A549 (cell line): ENCODE results near the gene SKOR1. TPM values are rescaled to one million over a fixed set of nuclear protein-coding genes. Genes with fewer than 3 reads are reported as not detected.

Source experiments
- ATAC-seq, 2 experiments: fragments of 200-7000 bp in 1 of 2; fragments of >200 bp in 1 of 2; cut with Nextera tagmentation in 1 of 2; cut with Tn5 transposase in 1 of 2; 3 replicates each; pipeline versions ENCODE4 v1.8.0 to v1.9.1; 2018 to 2020; ENCODE audit warnings: mild to moderate bottlenecking in 1 of 2, moderate library complexity in 1 of 2
- CTCF ChIA-PET: fragments of 300-600 bp; sonication (Branson Sonifier 250); formaldehyde crosslinking; extraction: SDS; loops from one replicate; lab custom pipeline; 2021; ENCODE audit warnings: antibody characterized with exemption, inconsistent platforms; lab: Yijun Ruan, JAX
- POLR2A ChIA-PET: fragments of 350-600 bp; formaldehyde crosslinking; extraction: SDS; loops from one replicate; lab custom pipeline; 2021; ENCODE audit warnings: antibody characterized with exemption, inconsistent platforms; lab: Yijun Ruan, JAX
- DNase-seq, 2 experiments: peaks; one replicate each; pipeline versions ENCODE4 v3.0.0 to v3.0.0-alpha.2; 2011 to 2016; ENCODE audit warnings: low read depth in 1 of 2, low spot score in 1 of 2
- FAIRE-seq: peaks from 2 replicates; lab custom pipeline; 2011; peaks lifted over from hg19 to GRCh38; lab: Jason Lieb, UNC
- H3K27ac ChIP-seq, 2 experiments: fragments of >200 bp; sonication (Bioruptor Twin); formaldehyde crosslinking; 3 replicates each; pipeline ENCODE4 v1.5.1; 2016 to 2017
- H3K4me1 ChIP-seq: fragments of >200 bp; sonication (Bioruptor Twin); formaldehyde crosslinking; 3 replicates; pipeline ENCODE4 v1.6.1; 2016
- H3K4me2 ChIP-seq: fragments of >200 bp; sonication (Bioruptor Twin); formaldehyde crosslinking; 3 replicates; pipeline ENCODE4 v1.6.1; 2016
- H3K4me3 ChIP-seq: fragments of >200 bp; sonication (Bioruptor Twin); formaldehyde crosslinking; 3 replicates; pipeline ENCODE4 v1.5.1; 2016
- H3K9me3 ChIP-seq: fragments of >200 bp; sonication (Bioruptor Twin); formaldehyde crosslinking; 3 replicates; pipeline ENCODE4 v1.6.1; 2016
- ATOH8 ChIP-seq: fragments of 250-450 bp; sonication (Bioruptor Pico); IDR thresholded peaks from 2 replicates; pipeline ENCODE4 v1.5.0; 2020; ENCODE audit warnings: low read depth, mild to moderate bottlenecking, moderate library complexity
- CBX8 ChIP-seq: fragments of 200-600 bp; sonication (generic); IDR thresholded peaks from 2 replicates; pipeline ENCODE4 v1.6.1; 2016
- CHD2 ChIP-seq: fragments of 150-350 bp; IDR thresholded peaks from 2 replicates; pipeline ENCODE4 v1.6.1; 2014; ENCODE audit warnings: low read length; ENCODE audit not compliant: partially characterized antibody
- CTCF ChIP-seq: fragments of >200 bp; sonication (Bioruptor Twin); formaldehyde crosslinking; IDR thresholded peaks from 3 replicates; pipeline ENCODE4 v1.5.1; 2016
- E2F6 ChIP-seq: IDR thresholded peaks from 2 replicates; pipeline ENCODE4 v1.6.1; 2012; ENCODE audit warnings: low read depth, borderline replicate concordance
- EHF ChIP-seq: fragments of 250-450 bp; sonication (Bioruptor Pico); IDR thresholded peaks from 2 replicates; pipeline ENCODE4 v1.5.0; 2020; ENCODE audit warnings: mild to moderate bottlenecking
- EHMT2 ChIP-seq: fragments of 200-600 bp; sonication (generic); IDR thresholded peaks from 2 replicates; pipeline ENCODE4 v1.6.1; 2016; ENCODE audit warnings: antibody characterized with exemption, low read depth, mild to moderate bottlenecking, moderate library complexity
- FOSB ChIP-seq: fragments of 250-450 bp; sonication (Bioruptor Pico); IDR thresholded peaks from 2 replicates; pipeline ENCODE4 v1.5.0; 2020; ENCODE audit warnings: mild to moderate bottlenecking, moderate library complexity
- HDAC2 ChIP-seq: fragments of 200-600 bp; sonication (generic); IDR thresholded peaks from 2 replicates; pipeline ENCODE4 v1.6.1; 2016
- HMGXB4 ChIP-seq: fragments of 250-450 bp; sonication (Bioruptor Pico); IDR thresholded peaks from 2 replicates; pipeline ENCODE4 v1.5.0; 2021; ENCODE audit warnings: mild to moderate bottlenecking, moderate library complexity, borderline replicate concordance
- HOXA7 ChIP-seq: fragments of 250-450 bp; sonication (Bioruptor Pico); IDR thresholded peaks from 2 replicates; pipeline ENCODE4 v1.5.0; 2020; ENCODE audit warnings: mild to moderate bottlenecking, moderate library complexity
- KDM1A ChIP-seq: fragments of 200-600 bp; sonication (generic); IDR thresholded peaks from 2 replicates; pipeline ENCODE4 v1.6.1; 2016; ENCODE audit warnings: low read depth, mild to moderate bottlenecking
- MAFK ChIP-seq: fragments of 450-650 bp; IDR thresholded peaks from 2 replicates; pipeline ENCODE4 v1.6.1; 2014; ENCODE audit not compliant: partially characterized antibody
- NFE2L2 ChIP-seq: fragments of 150-350 bp; conservative IDR thresholded peaks from 2 replicates; pipeline ENCODE4 v1.6.1; 2014; ENCODE audit warnings: low read length
- NPAS2 ChIP-seq: fragments of 250-450 bp; sonication (Bioruptor Pico); IDR thresholded peaks from 2 replicates; pipeline ENCODE4 v1.8.0; 2022; ENCODE audit warnings: mild to moderate bottlenecking, moderate library complexity, borderline replicate concordance
- NR3C1 ChIP-seq: fragments of >200 bp; sonication (Bioruptor Twin); formaldehyde crosslinking; IDR thresholded peaks from 3 replicates; pipeline ENCODE4 v1.6.1; 2017
- PBX3 ChIP-seq: IDR thresholded peaks from 2 replicates; pipeline ENCODE4 v1.6.1; 2012
- POLR2A ChIP-seq: IDR thresholded peaks from 2 replicates; pipeline ENCODE4 v1.6.1; 2012; ENCODE audit warnings: mild to moderate bottlenecking, low read length
- POLR2AphosphoS2 ChIP-seq: conservative IDR thresholded peaks from 2 replicates; pipeline ENCODE4 v1.6.1; 2012; ENCODE audit warnings: low read length, improper control_type of control experiment, inconsistent platforms
- RFX5 ChIP-seq: fragments of 450-650 bp; IDR thresholded peaks from 2 replicates; pipeline ENCODE4 v1.7.1; 2014; ENCODE audit warnings: antibody characterized with exemption, mild to moderate bottlenecking, moderate library complexity
- USF2 ChIP-seq: fragments of 450-650 bp; IDR thresholded peaks from 2 replicates; pipeline ENCODE4 v1.6.1; 2014; ENCODE audit warnings: antibody characterized with exemption
- ZNF302 ChIP-seq: fragments of 250-450 bp; sonication (Bioruptor Pico); IDR thresholded peaks from 2 replicates; pipeline ENCODE4 v1.9.0; 2021; ENCODE audit warnings: inconsistent platforms, mild to moderate bottlenecking, moderate library complexity
- WGBS: methylation state at CpG from one replicate; pipeline ENCODE4 v1.1.6; 2017; ENCODE audit errors: missing lambda C conversion rate; 5-methylcytosine and 5-hydroxymethylcytosine counted together
- polyA plus RNA-seq, 4 experiments: library from polyadenylated mRNA; depleted of rRNA in 3 of 4; stranded (reverse); fragments of >200 nt; fragmentation: RNase III in 1 of 4; extraction: RNeasy Plus Mini Kit Qiagen cat#74134 plus additional on column Dnase treatment in 1 of 4; gene quantifications; 2 replicates in 3 of 4; 3 replicates in 1 of 4; pipeline ENCODE4 v1.2.3, GENCODE V29; 2011 to 2017

Gene SKOR1
- polyA plus RNA-seq, 2 of the 4 experiments (the other 2 are of a cell fraction): 0.03 to 0.05 TPM

- H3K4me1 ChIP-seq: no peaks in the 10 kb centered on the region
- ChIA-PET CTCF (interaction anchor here (1.0 to 1.5 kb wide), 3 partner anchors 11 to 358 kb away, joined by 3 to 6 read pairs (median 4); partner anchors contain the start of gene SKOR1), POLR2A (no interaction called here)
- DNase-seq (no peak), ATAC-seq (no peak), FAIRE-seq (no peak)
- WGBS: 67% methylated on average over 5 of the region's 5 CpGs
- H3K27ac ChIP-seq: no peak overlapping the region
- H3K4me3 ChIP-seq: no peak overlapping the region
- no peaks in the 10 kb centered on the region for H3K9me3 ChIP-seq
- TF ChIP-seq ATOH8 (CRISPR knock-in tag): no peak
- TF ChIP-seq KDM1A: no peak
- H3K4me2 ChIP-seq: no peak overlapping the region
These were observed 10.2 kb upstream of the SKOR1 start for GRCh38 chr15:67815036-67815592.

GRCh38 chr15:67816668-67817067, 8.6 kb upstream of the SKOR1 start:
- Histone ChIP-seq H3K4me2 (no peak overlapping the region), H3K27ac (no peak overlapping the region), H3K4me3 (no peak overlapping the region), H3K9me3 (no peaks in the 10 kb centered on the region), H3K4me1 (no peaks in the 10 kb centered on the region)
- TF ChIP-seq CTCF (no peak), ZNF302 (CRISPR knock-in tag) (no peak), RFX5 (no peak)
- ChIA-PET POLR2A (no interaction called here), CTCF (no interaction called here)
- FAIRE-seq (no peak), ATAC-seq (no peak), DNase-seq (no peak)
- 28% methylated on average over 3 of the region's 3 CpGs for WGBS

GRCh38 chr15:67818464-67818863, 6.8 kb upstream of the SKOR1 start:
- TF ChIP-seq EHMT2 (no peak), USF2 (no peak), NFE2L2 (no peak), E2F6 (no peak), POLR2AphosphoS2 (no peak), NPAS2 (no peak), HOXA7 (CRISPR knock-in tag) (no peak), HDAC2 (no peak)
- POLR2A ChIA-PET: no interaction called here
- Histone ChIP-seq H3K4me3 (no peak overlapping the region), H3K4me1 (no peaks in the 10 kb centered on the region), H3K27ac (no peak overlapping the region), H3K9me3 (no peaks in the 10 kb centered on the region), H3K4me2 (no peak overlapping the region)
- 56% methylated on average over 3 of the region's 3 CpGs for WGBS
- FAIRE-seq (no peak), DNase-seq (no peak), ATAC-seq (no peak)
- CTCF ChIA-PET: interaction anchor here (0.9 to 1.2 kb wide), 4 partner anchors 9 to 1213 kb away, joined by 3 to 4 read pairs (median 3); no protein-coding TSS in a partner anchor

GRCh38 chr15:67819636-67820035, 5.7 kb upstream of the SKOR1 start:
- H3K27ac ChIP-seq: no peak overlapping the region
- DNase-seq (no peak), FAIRE-seq (no peak), ATAC-seq (no peak)
- POLR2A ChIA-PET: no interaction called here
- CTCF ChIA-PET: interaction anchor here (1.1 kb wide), 1 partner anchor 16 kb away, joined by 4 read pairs; no protein-coding TSS in a partner anchor
- no peak overlapping the region for H3K4me2 ChIP-seq
- no peaks in the 10 kb centered on the region for H3K9me3 ChIP-seq
- 74% methylated on average over 19 of the region's 19 CpGs for WGBS
- TF ChIP-seq PBX3 (no peak), CHD2 (no peak), ZNF302 (CRISPR knock-in tag) (no peak), POLR2A (no peak), NPAS2 (no peak), FOSB (no peak), NR3C1 (no peak), HMGXB4 (CRISPR knock-in tag) (no peak), EHF (no peak), CBX8 (no peak), MAFK (no peak)
- H3K4me3 ChIP-seq: no peak overlapping the region
- peaks cover 11% of the 10 kb centered on the region; the same call in 2 of the 3 replicates for H3K4me1 ChIP-seq
